Stomach (tissue), 9 donors: Measurements from ENCODE around the gene RPL5. TPM values are rescaled to one million over a fixed set of nuclear protein-coding genes. Genes with fewer than 3 reads are reported as not detected.

Experiments
- DNase-seq, 2 donors: peaks; one replicate each; pipeline versions ENCODE4 v3.0.0 to v3.0.0-alpha.2; 2013 to 2019
- H3K27ac ChIP-seq, 5 donors: fragments of 200-600 bp in 4 of 5; sonication (generic) in 4 of 5; one replicate each; pipeline ENCODE4 v1.5.1; 2013 to 2019; ENCODE audit warnings: mild to moderate bottlenecking in 1 of 5, moderate library complexity in 1 of 5
- H3K27me3 ChIP-seq, 3 donors: fragments of 200-600 bp; sonication (generic); one replicate each; pipeline ENCODE4 v1.5.1; 2017 to 2019; ENCODE audit warnings: mixed run types in 1 of 3
- H3K36me3 ChIP-seq, 4 donors: fragments of 200-600 bp; sonication (generic); 1 replicate in 3 of 4; 2 replicates in 1 of 4; pipeline ENCODE4 v1.5.1; 2016 to 2019
- H3K4me1 ChIP-seq, 4 donors: fragments of 200-600 bp; sonication (generic); one replicate each; pipeline ENCODE4 v1.5.1; 2016 to 2019
- H3K4me3 ChIP-seq, 4 donors: fragments of 200-600 bp; sonication (generic) in 3 of 4; one replicate each; pipeline ENCODE4 v1.5.1; 2016 to 2019; ENCODE audit warnings: mild to moderate bottlenecking in 1 of 4
- H3K9me3 ChIP-seq, 4 donors: fragments of 200-600 bp; sonication (generic); one replicate each; pipeline ENCODE4 v1.5.1; 2016 to 2019
- CTCF ChIP-seq, 7 experiments: fragments of 450-650 bp in 4 of 7; fragments of 200-600 bp in 3 of 7; sonication (generic) in 3 of 7; IDR thresholded peaks; one replicate each; pipeline ENCODE4 v1.5.1; 2016 to 2019; ENCODE audit warnings: antibody characterized with exemption in 7 of 7, control low read depth in 2 of 7, mild to moderate bottlenecking in 1 of 7
- EP300 ChIP-seq: sonication (generic); formaldehyde crosslinking; IDR thresholded peaks from one replicate; pipeline ENCODE4 v1.6.1; 2017; ENCODE audit warnings: antibody characterized with exemption
- POLR2A ChIP-seq, 4 donors: fragments of 450-650 bp; IDR thresholded peaks; one replicate each; pipeline ENCODE4 v1.6.1; 2016; ENCODE audit warnings: antibody characterized with exemption in 4 of 4, control low read depth in 2 of 4, mild to moderate bottlenecking in 1 of 4, moderate library complexity in 1 of 4
- POLR2AphosphoS5 ChIP-seq, 3 donors: sonication (generic); formaldehyde crosslinking; IDR thresholded peaks; one replicate each; pipeline ENCODE4 v1.6.1; 2016; ENCODE audit warnings: antibody characterized with exemption in 3 of 3
- WGBS, 5 donors: extraction: QIAGEN DNeasy Blood & Tissue Kit in 3 of 5; methylation state at CpG; one replicate each; pipeline versions ENCODE4 v1.1.5 to v1.1.7; 2013 to 2018; 5-methylcytosine and 5-hydroxymethylcytosine counted together
- intact Hi-C: fragments of 100-400 bp; cut with DNase I; formaldehyde crosslinking; loops from one replicate; pipeline ENCODE4 v1.15.1; 2023; ENCODE audit warnings: low total_unique reads
- polyA plus RNA-seq, 3 donors: library from polyadenylated mRNA; stranded (reverse); fragments of 200-250 nt; gene quantifications; one replicate each; pipeline ENCODE4 v1.2.3, GENCODE V29; 2013
- total RNA-seq, 5 donors: library from RNA; depleted of rRNA; stranded (reverse); fragments of >200 nt; gene quantifications; one replicate each; pipeline versions ENCODE4 v1.1.0 to v1.2.3, GENCODE V29; 2014 to 2016
- donor health status: healthy with polysubstance abuse.
- donor health status: Bipolar disorder and iron deficiency.
- donor health status: healthy.

RPL5 gene
- total and polyA plus RNA-seq, 8 donors = 1,447 to 2,593 (median 1,749) TPM

- H3K4me3 ChIP-seq = no peak overlapping the region
- peak overlapping the region; percentile 38 to 76 (median 63) for H3K27ac ChIP-seq
- peak in 1 of 2 donors; percentile 47 for DNase-seq
- H3K27me3 ChIP-seq = no peaks in the 10 kb centered on the region
- TF ChIP-seq POLR2AphosphoS5 (IDR thresholded peaks at IDR 0.05) = no peak
- TF ChIP-seq CTCF (IDR thresholded peaks at IDR 0.05) = peak in 5 of 7 experiments; percentile 52 to 76 (median 64)
- intact Hi-C loops = no loop called here
- 80 to 95% (median 90%) methylated on average over 3 of the region's 3 CpGs for WGBS, 5 donors
- H3K4me1 ChIP-seq = peaks cover 0 to 18% (median 11%) of the 10 kb centered on the region in 4 donors
- no peaks in the 10 kb centered on the region for H3K36me3 ChIP-seq
- H3K9me3 ChIP-seq = no peaks in the 10 kb centered on the region
Measured at GRCh38 chr1:92817986-92818764, 13.7 kb upstream of the RPL5 start.

GRCh38 chr1:92820024-92820423 is 11.8 kb upstream of the RPL5 start:
- no peak for TF ChIP-seq CTCF (IDR thresholded peaks at IDR 0.05)
- no peak for TF ChIP-seq POLR2A (IDR thresholded peaks at IDR 0.05)
- TF ChIP-seq POLR2AphosphoS5 (IDR thresholded peaks at IDR 0.05) = no peak
- no peak for TF ChIP-seq EP300
- no peaks in the 10 kb centered on the region for H3K27me3 ChIP-seq
- H3K36me3 ChIP-seq = no peaks in the 10 kb centered on the region
- H3K4me1 ChIP-seq = peaks cover 0 to 27% (median 11%) of the 10 kb centered on the region in 4 donors
- no peaks in the 10 kb centered on the region for H3K9me3 ChIP-seq
- WGBS, 5 donors = 59 to 71% (median 66%) methylated on average over 3 of the region's 3 CpGs
- no peak overlapping the region for H3K27ac ChIP-seq
- DNase-seq = no peak
- intact Hi-C loops = loop anchor here (10.0 kb wide), 1 partner anchor 65 kb away; no protein-coding TSS in a partner anchor
- H3K4me3 ChIP-seq = no peak overlapping the region

- intact Hi-C loops = loop anchor here (10.0 kb wide), 1 partner anchor 66 kb away; no protein-coding TSS in a partner anchor
- H3K27me3 ChIP-seq = no peaks in the 10 kb centered on the region
- TF ChIP-seq POLR2AphosphoS5 (IDR thresholded peaks at IDR 0.05) (no peak), CTCF (IDR thresholded peaks at IDR 0.05) (no peak), POLR2A (IDR thresholded peaks at IDR 0.05) (no peak), EP300 (no peak)
- peaks cover 0 to 27% (median 11%) of the 10 kb centered on the region in 4 donors for H3K4me1 ChIP-seq
- H3K4me3 ChIP-seq = no peak overlapping the region
- WGBS, 5 donors = 81 to 87% (median 85%) methylated on average over 3 of the region's 3 CpGs
- no peak for DNase-seq
- H3K27ac ChIP-seq = no peak overlapping the region
- H3K9me3 ChIP-seq = no peaks in the 10 kb centered on the region
- H3K36me3 ChIP-seq = no peaks in the 10 kb centered on the region
Measured at GRCh38 chr1:92820551-92820950, 11.3 kb upstream of the RPL5 start.

GRCh38 chr1:92822879-92823278 is 9.0 kb upstream of the RPL5 start:
- no peaks in the 10 kb centered on the region for H3K9me3 ChIP-seq
- no peaks in the 10 kb centered on the region for H3K36me3 ChIP-seq
- H3K4me1 ChIP-seq = peaks cover 0 to 18% (median 2%) of the 10 kb centered on the region in 4 donors
- no peak overlapping the region for H3K4me3 ChIP-seq
- WGBS, 5 donors = 53 to 80% (median 76%) methylated on average over 3 of the region's 3 CpGs
- DNase-seq = no peak
- TF ChIP-seq POLR2A (IDR thresholded peaks at IDR 0.05) (no peak), CTCF (IDR thresholded peaks at IDR 0.05) (no peak), POLR2AphosphoS5 (IDR thresholded peaks at IDR 0.05) (no peak), EP300 (no peak)
- intact Hi-C loops = loop anchor here (10.0 kb wide), 1 partner anchor 68 kb away; no protein-coding TSS in a partner anchor
- no peak overlapping the region for H3K27ac ChIP-seq
- no peaks in the 10 kb centered on the region for H3K27me3 ChIP-seq
